Sciatic nerve (tissue), 2 donors: ENCODE measurements around the gene QPCT. TPM values are rescaled to one million over a fixed set of nuclear protein-coding genes. Genes with fewer than 3 reads are reported as not detected.
"Not testable (repeated sequence)": the region's sequence is repeated elsewhere in the genome, so short reads cannot be mapped to it uniquely, and the experiment has no call there.

ENCODE experiments used
- ATAC-seq: fragments of 200-7000 bp; cut with Tn5 transposase; one replicate; pipeline ENCODE4 v1.9.1; 2020; ENCODE audit warnings: mild to moderate bottlenecking, moderate library complexity
- DNase-seq: peaks from one replicate; pipeline ENCODE4 v3.0.0-alpha.2; 2020; ENCODE audit warnings: low spot score
- intact Hi-C: fragments of 100-400 bp; cut with DNase I; formaldehyde crosslinking; loops from one replicate; pipeline ENCODE4 v1.14.2; 2022
- total RNA-seq: library from RNA; stranded (reverse); fragmentation: NEBNext Ultra II Directional; extraction: Animal tissue kit (Norgen Biotek cat#: 25700); gene quantifications from one replicate; pipeline ENCODE4 v1.2.1, GENCODE V29; 2021
- donor health status: DM: no; HTN: no; CAD: no.
- donor health status: DM: no; HTN: no; CAD: no.

QPCT gene
- total RNA-seq = 4.8 TPM

DNA sequence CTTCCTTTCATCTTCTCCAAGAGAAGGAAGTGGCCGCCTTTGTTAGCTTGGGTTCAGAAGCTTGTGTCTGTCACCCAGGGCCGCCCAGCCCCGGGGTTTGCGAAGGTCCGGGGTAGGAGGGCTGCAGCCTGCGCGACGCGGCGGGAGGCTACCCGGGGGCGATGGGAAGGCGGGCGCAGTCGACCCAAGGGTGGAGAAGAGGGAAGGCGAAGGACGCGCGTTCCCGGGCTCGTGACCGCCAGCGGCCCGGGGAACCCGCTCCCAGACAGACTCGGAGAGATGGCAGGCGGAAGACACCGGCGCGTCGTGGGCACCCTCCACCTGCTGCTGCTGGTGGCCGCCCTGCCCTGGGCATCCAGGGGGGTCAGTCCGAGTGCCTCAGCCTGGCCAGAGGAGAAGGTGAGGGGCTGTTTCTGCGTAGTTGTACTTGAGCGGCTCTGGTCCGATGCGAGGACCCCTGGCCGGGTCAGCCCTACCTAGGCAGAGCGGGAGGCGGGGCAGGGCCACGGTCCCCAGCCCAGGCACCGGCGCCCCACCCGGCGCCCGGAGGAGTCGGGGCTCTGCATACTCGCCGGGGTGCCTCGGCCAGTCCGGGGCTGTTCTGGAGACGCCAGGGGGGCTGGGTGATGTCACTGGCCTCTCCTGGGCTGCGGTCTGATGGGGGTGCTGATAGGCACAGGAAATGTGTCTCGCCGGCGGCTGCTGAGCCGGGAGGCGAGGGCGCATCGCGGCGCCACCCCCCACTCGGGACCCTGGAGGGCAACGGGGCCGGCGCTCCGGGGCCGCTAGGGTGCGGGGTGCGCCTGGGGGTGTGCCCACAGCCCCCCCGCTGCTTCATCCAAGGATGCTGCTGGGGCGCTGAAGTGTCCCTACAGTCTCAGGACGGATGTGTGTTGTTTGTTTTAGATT lies at the start of gene QPCT:
TSS of gene QPCT (plus strand) at position 178 of the 909 bp plus-strand sequence. CDS start at position 280, 102 bp downstream.
- intact Hi-C loops = no loop called here
- peak; percentile 87 for ATAC-seq
- peak; percentile 76 for DNase-seq

DNA sequence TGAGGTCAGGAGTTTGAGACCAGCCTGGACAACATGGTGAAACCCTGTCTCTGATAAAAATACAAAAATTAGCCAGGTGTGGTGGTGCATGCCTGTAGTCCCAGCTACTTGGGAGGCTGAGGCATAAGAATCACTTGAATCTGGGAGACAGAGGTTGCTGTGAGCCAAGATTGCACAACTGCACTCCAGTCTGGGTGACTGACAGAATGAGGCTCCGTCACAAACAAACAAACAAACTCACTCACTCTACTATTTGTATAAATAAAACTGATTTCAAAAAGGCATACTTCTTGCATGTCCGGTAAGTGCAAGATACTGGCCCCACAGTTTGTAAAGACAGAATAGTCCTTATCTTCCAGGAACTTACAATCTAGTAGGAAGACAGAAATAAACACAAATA lies 49.6 kb upstream of the QPCT start:
- intact Hi-C loops, DNase-seq, ATAC-seq: not testable (repeated sequence)

DNA sequence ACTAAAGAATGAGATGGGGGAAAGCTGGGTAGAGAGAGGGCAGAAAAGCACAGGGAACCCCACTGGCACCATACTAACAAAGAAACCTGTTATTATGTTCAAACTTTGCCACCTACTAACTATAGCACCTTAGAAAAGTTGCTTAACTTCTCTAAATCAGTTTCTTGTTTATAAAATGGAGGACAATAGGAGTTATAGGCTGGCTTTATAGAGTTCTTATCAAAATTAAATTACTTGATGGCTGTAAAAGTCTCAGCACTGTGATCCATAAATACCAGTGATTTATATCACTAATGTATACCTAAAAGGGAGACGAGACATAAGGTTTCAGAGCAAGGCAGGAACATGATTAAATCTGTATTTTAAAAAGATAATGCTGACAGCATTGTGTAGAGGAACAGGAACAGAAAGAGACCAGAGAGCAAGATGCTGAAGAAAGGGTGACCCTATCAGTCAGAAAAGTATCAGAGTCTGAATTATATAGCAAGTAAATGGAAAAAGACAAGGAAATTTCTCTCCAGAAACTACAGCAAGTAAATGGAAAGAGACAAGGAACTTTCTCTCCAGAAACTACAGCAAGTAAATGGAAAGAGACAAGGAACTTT lies 48.9 kb upstream of the QPCT start:
- no peak for DNase-seq
- ATAC-seq = no peak
- intact Hi-C loops = no loop called here

DNA sequence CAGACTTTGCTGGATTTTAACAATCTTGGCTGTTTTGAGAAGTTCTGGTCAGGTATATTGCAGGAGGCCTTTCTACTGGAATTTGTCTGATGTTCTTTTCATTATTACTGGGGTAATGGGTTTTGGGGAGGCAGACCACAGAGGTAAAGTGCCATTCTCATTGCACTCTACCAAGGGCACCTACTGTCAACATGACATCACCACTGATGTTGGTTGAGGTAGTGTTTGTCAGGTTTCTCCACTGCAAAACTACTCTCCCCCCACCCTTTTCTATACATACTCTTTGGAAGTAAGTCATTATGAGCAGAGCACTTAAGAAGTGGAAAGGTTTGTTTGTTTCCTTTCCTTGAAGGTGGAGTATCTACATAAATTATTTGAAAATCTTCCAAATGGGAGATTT lies 46.8 kb upstream of the QPCT start:
- no peak for ATAC-seq
- no peak for DNase-seq
- intact Hi-C loops = no loop called here

DNA sequence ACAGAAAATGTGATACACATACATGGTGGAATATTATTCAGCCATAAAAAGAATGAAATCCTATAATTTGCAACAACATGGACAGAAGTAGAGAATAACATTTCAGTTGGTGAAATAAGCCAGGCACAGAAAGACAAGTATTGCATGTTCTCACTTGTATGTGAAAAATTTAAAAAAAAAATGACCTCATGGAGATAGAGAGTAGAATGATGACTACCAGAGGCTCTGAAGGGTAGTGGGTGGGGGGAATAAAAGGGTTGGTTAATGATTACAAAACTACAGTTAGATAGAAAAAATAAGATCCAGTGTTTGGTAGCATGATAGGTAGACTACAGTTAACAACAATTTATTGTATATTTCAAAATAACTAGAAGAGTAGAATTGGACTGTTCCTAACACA lies 44.3 kb upstream of the QPCT start:
- DNase-seq = no peak
- intact Hi-C loops = no loop called here
- no peak for ATAC-seq

DNA sequence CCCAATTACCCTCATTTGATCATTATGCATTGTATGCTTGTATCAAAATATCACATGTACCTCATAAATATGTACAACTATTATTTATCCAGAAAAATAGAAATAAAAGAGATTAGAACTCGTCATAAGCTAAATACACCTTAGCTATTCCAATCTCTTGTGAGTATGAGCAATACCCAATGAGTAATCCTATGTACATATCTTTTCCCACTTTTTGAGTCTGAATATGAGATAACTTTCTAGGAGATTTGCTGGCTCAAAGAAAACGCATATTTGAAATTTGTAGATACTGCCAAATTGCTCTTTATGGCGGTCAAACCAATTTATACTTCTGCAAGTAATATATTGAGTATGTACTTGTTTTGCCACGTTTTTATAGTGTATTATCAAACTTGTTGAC lies 43.9 kb upstream of the QPCT start:
- intact Hi-C loops = no loop called here
- no peak for DNase-seq

DNA sequence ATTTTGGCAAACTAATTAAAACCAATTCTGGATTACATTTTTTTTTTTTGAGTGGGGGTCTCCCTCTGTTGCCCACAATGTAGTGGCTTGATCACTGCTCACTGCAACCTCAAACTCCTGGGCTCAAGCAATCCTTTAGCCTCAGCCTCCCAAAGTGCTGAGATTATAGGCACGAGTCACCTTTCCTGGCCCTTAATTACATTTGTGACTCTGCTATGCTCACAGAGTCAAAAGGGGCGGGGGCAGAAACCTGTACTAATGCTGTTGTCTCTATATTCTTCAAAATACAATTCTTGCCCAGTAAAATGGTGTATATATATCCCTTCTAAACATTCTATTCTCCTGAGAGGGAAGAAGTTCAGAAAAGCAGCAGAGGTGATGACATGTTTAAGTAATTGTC lies 43.0 kb upstream of the QPCT start:
- intact Hi-C loops = no loop called here
- ATAC-seq (no peak), DNase-seq (no peak)

More for the DNA sequence above, 43.9 kb upstream of the QPCT start:
- ATAC-seq = no peak

DNA sequence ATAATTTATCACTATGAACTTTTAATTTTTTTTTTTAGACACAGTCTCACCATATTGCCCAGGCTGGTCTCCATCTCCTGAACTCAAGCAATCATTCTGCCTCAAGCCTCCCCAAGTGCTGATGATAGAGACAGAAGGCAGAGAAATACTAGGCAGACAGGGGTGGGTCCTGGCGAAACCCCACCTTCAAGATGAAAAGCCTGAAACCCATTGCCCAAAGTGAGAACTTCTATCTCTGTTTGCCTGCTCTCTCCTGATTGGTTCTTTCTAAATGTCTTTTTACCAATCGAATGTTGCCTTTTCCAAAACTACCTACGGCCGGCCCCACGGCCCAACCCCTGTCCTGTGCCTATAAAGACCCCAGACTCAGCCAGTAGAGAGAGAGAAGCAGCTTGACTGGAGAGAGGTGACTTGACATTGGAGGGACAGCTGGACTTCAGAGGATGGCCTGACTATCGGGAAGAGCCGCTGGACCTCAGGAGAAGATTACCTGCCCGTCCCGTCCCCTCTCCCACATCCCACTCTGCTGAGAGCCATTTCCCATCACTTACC lies 41.7 kb upstream of the QPCT start:
- no peak for DNase-seq
- ATAC-seq = no peak
- intact Hi-C loops = no loop called here

DNA sequence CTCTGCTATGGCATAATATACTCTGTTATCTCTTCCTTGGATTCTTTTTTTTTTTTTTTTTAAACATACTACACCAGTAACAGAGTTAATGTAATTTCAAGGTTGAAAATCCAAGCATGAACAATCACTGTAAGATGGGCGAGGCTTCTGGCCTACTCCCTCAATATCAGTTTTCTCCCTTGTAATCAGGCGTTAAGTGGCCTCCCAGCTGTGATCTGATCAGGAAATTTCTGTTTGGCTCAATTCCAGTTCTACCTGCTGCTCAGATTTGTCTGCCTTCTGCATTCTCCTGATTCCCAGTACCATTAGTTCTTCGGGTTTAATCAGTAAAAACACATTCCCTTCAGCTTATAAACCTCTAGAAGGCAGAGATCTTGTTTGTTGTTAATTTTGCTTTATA lies 38.4 kb upstream of the QPCT start:
- no peak for ATAC-seq
- DNase-seq = no peak
- intact Hi-C loops = no loop called here

DNA sequence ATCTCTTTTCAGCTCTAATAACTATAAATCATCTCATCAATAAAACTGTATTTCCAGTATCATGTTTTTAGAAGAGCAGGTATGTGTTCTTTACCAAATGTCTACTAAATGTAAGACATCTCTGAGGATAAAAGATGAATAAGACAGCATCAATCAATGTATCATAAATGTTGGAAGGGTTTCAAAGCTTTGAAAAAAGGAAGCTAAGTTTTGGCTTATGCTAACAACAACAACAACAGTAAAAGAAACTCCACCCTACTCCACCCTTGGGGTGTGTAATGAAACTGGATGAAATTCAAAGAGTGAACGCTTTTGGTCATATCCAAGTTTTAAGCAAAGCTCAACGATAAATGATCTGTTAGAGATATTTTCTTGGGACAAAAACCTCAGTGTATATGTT lies 36.9 kb upstream of the QPCT start:
- DNase-seq = no peak
- no peak for ATAC-seq
- intact Hi-C loops = no loop called here

DNA sequence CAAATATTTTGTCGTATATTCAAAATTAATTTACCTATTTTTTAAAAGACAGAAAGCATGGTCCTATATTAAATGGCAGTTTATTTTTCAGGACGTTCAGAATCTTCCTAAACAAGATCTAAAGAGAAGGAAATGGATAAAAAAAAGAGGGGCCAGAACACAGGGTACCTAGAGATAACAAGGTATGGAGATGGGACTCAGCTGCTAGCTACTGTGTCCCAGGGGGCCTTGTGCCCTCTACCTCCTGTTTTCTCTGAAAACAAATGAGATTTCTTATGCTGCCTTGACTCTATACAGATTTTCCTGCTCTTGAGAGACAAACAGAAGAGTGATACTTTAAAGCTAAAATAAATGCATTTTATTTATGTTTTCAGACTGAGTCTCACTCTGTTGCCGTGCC lies 29.1 kb upstream of the QPCT start:
- DNase-seq = no peak
- no peak for ATAC-seq
- intact Hi-C loops = no loop called here

DNA sequence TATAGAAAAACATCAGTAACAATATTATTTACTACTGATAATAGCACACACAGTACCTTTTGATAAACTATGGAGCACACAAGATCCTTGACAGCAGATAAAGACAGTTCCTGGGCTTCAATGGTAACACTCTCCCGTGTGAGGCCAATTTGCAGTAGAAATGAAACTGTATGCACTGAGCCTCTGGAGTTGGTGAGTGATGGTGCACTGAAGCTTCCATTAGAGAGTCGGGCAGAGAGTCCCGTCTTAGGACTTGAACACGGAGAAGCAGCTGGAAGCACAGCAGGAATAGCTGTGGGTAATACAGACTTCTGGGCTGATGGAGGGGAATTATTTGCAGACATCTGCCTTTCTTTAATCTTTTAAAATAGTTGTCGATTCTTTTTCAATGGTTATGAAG lies 28.2 kb upstream of the QPCT start:
- no peak for DNase-seq
- intact Hi-C loops = no loop called here

DNA sequence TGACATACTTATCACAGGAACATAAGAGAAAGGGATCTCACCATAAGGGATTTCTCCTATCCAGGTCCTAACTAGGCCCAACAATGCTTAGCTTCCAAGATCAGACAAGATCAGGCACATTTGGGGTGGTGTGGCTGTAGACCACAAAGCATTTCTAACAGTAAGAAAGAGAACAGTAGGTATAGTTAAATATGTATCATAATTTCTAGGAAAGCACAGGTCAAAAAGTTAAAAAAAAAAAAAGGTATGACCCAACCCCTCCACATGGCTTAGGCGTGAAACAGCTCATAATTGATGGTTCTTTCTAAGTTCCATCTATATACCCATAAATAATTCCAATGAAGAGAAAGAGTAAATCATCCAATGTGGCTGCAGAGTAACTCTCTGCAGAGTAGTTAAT lies 26.7 kb upstream of the QPCT start:
- ATAC-seq (no peak), DNase-seq (no peak)
- intact Hi-C loops = no loop called here

More for the DNA sequence above, 28.2 kb upstream of the QPCT start:
- no peak for ATAC-seq

DNA sequence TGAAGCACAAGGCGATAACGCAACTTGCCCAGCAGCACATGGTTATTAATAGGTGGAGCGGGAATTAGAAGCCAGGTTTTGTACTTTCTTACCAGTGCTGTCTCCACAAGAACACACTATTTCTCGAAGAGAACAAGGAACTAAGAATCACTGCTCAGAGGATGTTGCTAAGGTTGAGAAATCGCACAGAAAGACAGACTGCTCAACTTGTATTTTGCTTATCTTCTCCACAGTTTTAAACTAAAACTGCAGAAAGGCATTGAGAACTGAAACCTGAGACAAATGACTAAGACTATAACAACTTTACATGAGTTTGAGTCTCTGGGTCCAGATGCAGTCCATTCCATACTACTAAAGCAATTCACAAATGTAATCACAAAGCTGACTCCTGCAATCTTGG lies 26.0 kb upstream of the QPCT start:
- ATAC-seq (no peak), DNase-seq (no peak)
- intact Hi-C loops = no loop called here

DNA sequence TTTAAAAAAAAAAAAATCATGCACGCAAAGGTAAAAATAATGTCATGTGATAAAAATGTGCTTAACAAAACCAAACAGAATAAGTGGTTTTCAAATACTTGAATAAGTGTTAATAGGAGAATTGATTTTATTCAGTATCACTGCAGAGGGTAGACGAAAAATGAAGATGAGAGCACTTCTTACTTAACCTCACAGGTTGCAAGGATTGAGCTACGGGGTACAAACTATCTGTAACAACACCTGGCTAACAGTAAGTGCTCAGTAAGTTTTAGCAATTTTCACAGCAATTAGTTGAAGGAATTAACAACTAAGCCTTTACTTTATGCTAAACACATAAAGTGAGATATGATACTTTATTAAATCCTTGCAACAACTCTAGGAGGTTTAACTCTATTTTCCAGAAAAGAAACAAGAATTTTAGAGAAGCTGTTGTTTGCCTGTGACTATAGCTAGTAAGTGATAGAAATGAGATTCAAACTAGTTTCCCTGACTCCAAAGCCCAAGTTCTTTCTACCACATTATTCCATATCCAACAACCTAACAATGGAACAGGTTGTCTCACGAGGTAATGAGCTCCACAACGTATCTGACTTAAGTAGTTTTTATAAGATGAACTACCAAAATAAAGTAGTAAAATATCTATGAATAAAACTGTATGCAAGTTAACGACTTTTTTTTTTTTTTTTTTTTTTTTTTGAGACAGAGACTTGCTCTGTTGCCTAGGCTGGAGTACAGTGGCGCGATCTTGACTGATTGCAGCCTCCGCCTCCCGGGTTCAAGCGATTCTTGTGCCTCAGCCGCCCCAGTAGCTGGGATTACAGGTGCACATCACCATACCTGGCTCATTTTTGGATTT lies 24.4 kb upstream of the QPCT start:
- intact Hi-C loops = no loop called here
- DNase-seq (no peak), ATAC-seq (no peak)

DNA sequence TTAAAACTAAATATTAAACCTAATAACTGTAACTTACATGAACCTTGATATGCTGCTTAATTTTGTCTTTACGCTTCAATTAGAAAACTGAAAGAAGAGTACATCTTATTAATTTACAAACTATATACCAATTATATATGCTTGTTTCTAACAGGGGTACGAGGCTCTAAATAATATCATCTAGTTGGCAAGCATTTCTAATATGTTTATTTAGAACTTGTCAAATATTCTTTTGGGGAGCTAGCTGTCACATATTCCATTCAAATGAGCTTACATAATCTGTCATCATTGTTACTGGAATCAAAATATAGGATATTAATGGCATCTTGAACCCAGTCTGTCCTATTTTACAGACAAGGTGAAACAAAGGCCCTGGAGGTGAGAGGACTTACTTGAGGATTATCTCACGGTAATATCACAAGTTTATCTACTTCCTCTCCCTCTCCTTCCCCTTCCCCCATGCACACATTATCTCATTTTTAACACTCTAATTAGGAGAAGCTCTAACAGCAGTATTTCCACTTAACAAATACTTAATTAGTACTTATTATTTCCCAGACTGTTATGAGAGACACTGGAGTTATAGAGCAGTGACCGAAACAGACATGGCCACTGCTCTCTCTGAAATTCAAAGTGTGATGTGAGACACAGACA lies 23.3 kb upstream of the QPCT start:
- ATAC-seq = no peak
- intact Hi-C loops = no loop called here
- DNase-seq = no peak

DNA sequence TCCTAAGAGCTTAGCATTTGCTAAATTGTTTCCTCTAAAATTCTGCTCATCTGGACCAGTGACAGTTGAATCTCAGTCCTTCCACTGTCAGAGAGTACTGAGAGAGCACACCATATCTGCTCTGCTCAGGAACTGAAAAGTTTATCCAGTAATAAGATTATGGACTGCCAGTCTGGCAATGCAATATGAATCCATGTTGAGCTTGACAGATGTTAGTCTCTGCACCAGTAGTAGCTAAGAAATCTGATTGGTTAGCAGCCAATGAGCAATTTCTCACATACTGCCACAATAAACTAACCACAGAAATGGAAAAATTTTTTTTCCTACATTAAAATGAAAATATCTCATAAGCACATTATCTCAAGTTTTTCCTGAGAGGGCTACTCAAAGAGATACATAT lies 22.1 kb upstream of the QPCT start:
- intact Hi-C loops = no loop called here
- DNase-seq = no peak
- no peak for ATAC-seq

DNA sequence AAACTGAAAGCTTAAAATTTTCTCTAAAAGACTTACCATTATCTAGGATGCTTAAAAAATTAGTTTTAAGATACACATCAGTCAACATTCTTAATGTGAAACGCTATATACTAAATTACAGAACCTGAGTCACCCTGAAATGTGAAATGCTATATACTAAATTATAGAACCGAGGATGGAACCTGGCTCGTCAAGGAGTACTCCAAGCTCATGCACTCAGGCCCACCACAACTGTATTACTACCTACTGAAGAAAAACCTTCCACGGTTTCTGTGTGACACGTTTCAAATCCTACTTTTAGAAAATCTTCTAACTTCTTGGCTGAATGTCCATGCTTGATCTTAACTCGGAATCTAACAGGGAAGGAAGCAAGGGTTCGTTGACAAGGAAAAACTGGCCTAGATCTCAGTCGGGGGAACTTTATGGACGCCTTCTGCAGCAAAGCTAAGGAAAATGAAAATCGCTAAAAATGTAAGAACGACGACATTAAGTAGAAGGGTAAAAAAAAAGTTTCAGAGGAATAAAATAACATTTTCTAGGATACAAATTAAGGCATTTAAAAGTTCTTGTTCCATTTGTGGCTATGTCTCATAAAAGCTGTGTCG lies 21.2 kb upstream of the QPCT start:
- intact Hi-C loops = no loop called here
- ATAC-seq (no peak), DNase-seq (no peak)
